Spleen (tissue), 11 donors: Measurements from ENCODE around the gene SPEF2. TPM values are rescaled to one million over a fixed set of nuclear protein-coding genes. Genes with fewer than 3 reads are reported as not detected.

ENCODE experiments used
- DNase-seq: peaks from one replicate; pipeline ENCODE4 v3.0.0-alpha.2; 2020
- H3K27ac ChIP-seq, 8 donors: fragments of 200-600 bp; sonication (generic) in 7 of 8; 1 replicate in 4 of 8; 2 replicates in 4 of 8; pipeline versions ENCODE4 v1.5.0 to v1.8.0; 2016 to 2021; ENCODE audit warnings: inconsistent platforms in 4 of 8, mild to moderate bottlenecking in 4 of 8, moderate library complexity in 1 of 8
- H3K27me3 ChIP-seq, 7 donors: fragments of 200-600 bp; sonication (generic) in 6 of 7; replicated peaks in 1 of 7; 1 replicate in 4 of 7; 2 replicates in 3 of 7; pipeline versions ENCODE4 v1.5.0 to v1.8.0; 2016 to 2021; ENCODE audit warnings: inconsistent platforms in 3 of 7, mild to moderate bottlenecking in 1 of 7
- H3K36me3 ChIP-seq, 6 donors: fragments of 200-600 bp; sonication (generic) in 5 of 6; 1 replicate in 4 of 6; 2 replicates in 2 of 6; pipeline versions ENCODE4 v1.5.0 to v1.8.0; 2016 to 2021; ENCODE audit warnings: inconsistent platforms in 2 of 6
- H3K4me1 ChIP-seq, 6 donors: fragments of 200-600 bp; sonication (generic) in 5 of 6; 1 replicate in 3 of 6; 2 replicates in 3 of 6; pipeline versions ENCODE4 v1.5.0 to v1.8.0; 2016 to 2021; ENCODE audit warnings: inconsistent platforms in 3 of 6
- H3K4me3 ChIP-seq, 8 donors: fragments of 200-600 bp; sonication (generic) in 7 of 8; 1 replicate in 4 of 8; 2 replicates in 4 of 8; pipeline versions ENCODE4 v1.5.0 to v1.8.0; 2016 to 2021; ENCODE audit warnings: inconsistent platforms in 4 of 8, mild to moderate bottlenecking in 4 of 8, moderate library complexity in 2 of 8
- H3K9me3 ChIP-seq, 8 donors: fragments of 200-600 bp; sonication (generic) in 7 of 8; 1 replicate in 4 of 8; 2 replicates in 4 of 8; pipeline versions ENCODE4 v1.5.0 to v1.8.0; 2016 to 2021; ENCODE audit warnings: inconsistent platforms in 4 of 8
- CTCF ChIP-seq, 11 experiments: fragments of 200-600 bp in 7 of 11; fragments of 450-650 bp in 4 of 11; sonication (generic) in 4 of 11; IDR thresholded peaks in 8 of 11; conservative IDR thresholded peaks in 3 of 11; 1 replicate in 7 of 11; 2 replicates in 4 of 11; pipeline versions ENCODE4 v1.4.0 to v1.8.0; 2016 to 2021; ENCODE audit warnings: antibody characterized with exemption in 11 of 11, inconsistent platforms in 4 of 11, mild to moderate bottlenecking in 1 of 11
- POLR2A ChIP-seq, 3 donors: fragments of 450-650 bp; IDR thresholded peaks; one replicate each; pipeline ENCODE4 v1.5.1; 2017; ENCODE audit warnings: antibody characterized with exemption in 3 of 3, mild to moderate bottlenecking in 1 of 3
- POLR2AphosphoS5 ChIP-seq, 3 donors: sonication (generic); formaldehyde crosslinking; IDR thresholded peaks; one replicate each; pipeline ENCODE4 v1.5.1; 2017; ENCODE audit warnings: antibody characterized with exemption in 3 of 3
- WGBS, 5 donors: extraction: QIAGEN DNeasy Blood & Tissue Kit in 3 of 5; methylation state at CpG; one replicate each; pipeline versions ENCODE4 v1.1.5 to v1.1.7; 2013 to 2018; 5-methylcytosine and 5-hydroxymethylcytosine counted together
- intact Hi-C: fragments of 100-400 bp; cut with DNase I; formaldehyde crosslinking; loops from one replicate; pipeline ENCODE4 v1.15.0; 2023; ENCODE audit warnings: low total_unique reads
- polyA plus RNA-seq, 3 donors: library from polyadenylated mRNA; stranded (reverse); fragments of 200-250 nt; gene quantifications; one replicate each; pipeline ENCODE4 v1.2.1, GENCODE V29; 2013
- total RNA-seq, 7 donors: library from RNA; depleted of rRNA in 3 of 7; stranded (reverse); fragments of >200 nt in 3 of 7; fragmentation: NEBNext Ultra II Directional in 4 of 7; extraction: Animal tissue kit (Norgen Biotek cat#: 25700) in 4 of 7; gene quantifications; one replicate each; pipeline versions ENCODE4 v1.1.0 to v1.2.1, GENCODE V29; 2016 to 2021
- donor health status: healthy with polysubstance abuse.
- donor health status: DM: no; HTN: no; CAD: no; lungs with moderate emphysema.
- donor health status: DM: no; HTN: no; CAD: no.
- donor health status: Bipolar disorder and iron deficiency.
- donor health status: healthy.
- donor health status: DM: no; HTN: no; CAD: no.
- donor health status: DM: yes; HTN: yes; CAD: no.

The SPEF2 gene
- total and polyA plus RNA-seq, 10 donors, result 1.7 to 22.6 (median 8.5) TPM

DNA sequence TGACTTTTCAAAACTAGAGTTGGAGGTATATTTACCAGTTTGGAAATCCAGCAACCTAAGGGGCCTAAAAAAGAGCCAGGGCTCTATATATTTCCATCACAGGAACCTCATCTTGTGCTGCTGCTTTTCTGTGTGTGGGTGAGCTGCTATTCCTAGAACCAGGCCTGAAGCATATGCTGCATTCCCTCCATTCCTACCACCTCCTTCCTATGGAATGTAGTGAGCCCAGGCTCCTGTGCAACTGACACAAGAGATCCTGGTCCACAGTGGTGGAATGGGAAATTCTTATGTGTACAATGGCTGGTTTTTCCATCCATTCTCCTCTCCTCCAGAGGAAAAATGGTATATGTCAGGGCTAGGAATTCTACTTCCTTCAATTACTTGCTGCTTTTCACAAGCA lies 39.1 kb downstream of the SPEF2 start:
- Histone ChIP-seq H3K9me3 (no peaks in the 10 kb centered on the region), H3K27me3 (no peaks in the 10 kb centered on the region), H3K4me3 (no peak overlapping the region), H3K27ac (no peak overlapping the region), H3K4me1 (no peaks in the 10 kb centered on the region), H3K36me3 (no peaks in the 10 kb centered on the region)
- no peak for TF ChIP-seq POLR2A (IDR thresholded peaks at IDR 0.05)
- intact Hi-C loops, result loop anchor here (10.0 kb wide), 1 partner anchor 118 kb away; no protein-coding TSS in a partner anchor
- no peak for DNase-seq

DNA sequence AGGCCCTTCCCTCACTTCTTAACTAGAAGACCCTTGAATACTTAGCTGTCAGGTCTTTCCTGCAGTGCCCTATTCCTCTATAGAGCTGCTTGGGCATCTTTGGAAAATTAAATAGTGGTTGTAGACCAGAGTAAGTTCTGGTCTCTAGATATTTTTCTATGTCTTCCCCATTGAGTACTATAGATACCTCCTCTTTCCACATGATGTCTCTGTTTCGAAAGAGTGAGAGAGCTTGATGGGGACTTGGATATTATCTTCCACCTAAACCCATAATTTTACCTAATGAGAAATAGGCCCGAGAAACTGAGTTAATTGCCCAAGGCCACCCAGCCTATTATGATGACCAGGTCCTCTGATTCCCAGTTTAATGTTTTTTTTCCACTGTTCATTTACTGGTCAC lies 40.2 kb downstream of the SPEF2 start:
- no peak overlapping the region for H3K27ac ChIP-seq
- no peaks in the 10 kb centered on the region for H3K4me1 ChIP-seq
- WGBS, 5 donors, result 82 to 93% (median 85%) methylated on average over 2 of the region's 2 CpGs
- no peak for DNase-seq
- intact Hi-C loops, result loop anchor here (10.0 kb wide), 1 partner anchor 117 kb away; no protein-coding TSS in a partner anchor
- no peaks in the 10 kb centered on the region for H3K27me3 ChIP-seq
- H3K4me3 ChIP-seq, result no peak overlapping the region
- TF ChIP-seq CTCF (IDR thresholded peaks at IDR 0.05 in 8 of 11, conservative IDR thresholded peaks at IDR 0.05 in 3 of 11) (no peak), POLR2AphosphoS5 (IDR thresholded peaks at IDR 0.05) (no peak), POLR2A (IDR thresholded peaks at IDR 0.05) (no peak)
- no peaks in the 10 kb centered on the region for H3K9me3 ChIP-seq
- H3K36me3 ChIP-seq, result no peaks in the 10 kb centered on the region

- no peak for DNase-seq
- TF ChIP-seq CTCF (IDR thresholded peaks at IDR 0.05 in 8 of 11, conservative IDR thresholded peaks at IDR 0.05 in 3 of 11) (no peak), POLR2AphosphoS5 (IDR thresholded peaks at IDR 0.05) (no peak), POLR2A (IDR thresholded peaks at IDR 0.05) (no peak)
- no peaks in the 10 kb centered on the region for H3K4me1 ChIP-seq
- H3K27me3 ChIP-seq, result no peaks in the 10 kb centered on the region
- no peak overlapping the region for H3K27ac ChIP-seq
- intact Hi-C loops, result loop anchor here (10.0 kb wide), 1 partner anchor 115 kb away; no protein-coding TSS in a partner anchor
- H3K4me3 ChIP-seq, result no peak overlapping the region
- no peaks in the 10 kb centered on the region for H3K9me3 ChIP-seq
- H3K36me3 ChIP-seq, result no peaks in the 10 kb centered on the region
Measured at GRCh38 chr5:35659556-35659955, 41.9 kb downstream of the SPEF2 start.

DNA sequence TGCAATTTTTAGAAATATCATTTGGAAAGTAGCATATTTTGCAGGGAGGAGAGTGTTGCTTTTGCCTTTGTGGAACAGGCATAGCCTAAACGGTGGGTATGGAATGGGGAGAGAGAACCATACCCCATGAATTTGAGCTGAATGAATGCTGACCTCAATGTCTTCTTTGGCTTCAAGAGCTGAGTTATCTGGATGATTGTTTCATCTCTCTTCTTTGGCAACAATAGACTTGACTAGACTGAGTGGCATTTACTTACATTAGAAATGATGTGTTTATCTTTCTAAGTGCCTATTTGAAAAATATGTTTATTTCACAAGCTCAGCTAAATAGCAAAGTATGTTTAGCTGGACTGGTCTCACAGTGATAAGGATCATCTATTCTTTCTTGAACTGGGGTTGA lies 42.8 kb downstream of the SPEF2 start:
- Histone ChIP-seq H3K36me3 (no peaks in the 10 kb centered on the region), H3K4me1 (peaks cover 0 to 5% (median 0%) of the 10 kb centered on the region in 6 donors), H3K9me3 (no peaks in the 10 kb centered on the region), H3K27me3 (no peaks in the 10 kb centered on the region), H3K27ac (no peak overlapping the region), H3K4me3 (no peak overlapping the region)
- 75 to 91% (median 88%) methylated on average over 1 of the region's 1 CpG for WGBS, 5 donors
- TF ChIP-seq POLR2A (IDR thresholded peaks at IDR 0.05) (no peak), POLR2AphosphoS5 (IDR thresholded peaks at IDR 0.05) (no peak), CTCF (IDR thresholded peaks at IDR 0.05 in 8 of 11, conservative IDR thresholded peaks at IDR 0.05 in 3 of 11) (no peak)
- intact Hi-C loops, result no loop called here
- no peak for DNase-seq

DNA sequence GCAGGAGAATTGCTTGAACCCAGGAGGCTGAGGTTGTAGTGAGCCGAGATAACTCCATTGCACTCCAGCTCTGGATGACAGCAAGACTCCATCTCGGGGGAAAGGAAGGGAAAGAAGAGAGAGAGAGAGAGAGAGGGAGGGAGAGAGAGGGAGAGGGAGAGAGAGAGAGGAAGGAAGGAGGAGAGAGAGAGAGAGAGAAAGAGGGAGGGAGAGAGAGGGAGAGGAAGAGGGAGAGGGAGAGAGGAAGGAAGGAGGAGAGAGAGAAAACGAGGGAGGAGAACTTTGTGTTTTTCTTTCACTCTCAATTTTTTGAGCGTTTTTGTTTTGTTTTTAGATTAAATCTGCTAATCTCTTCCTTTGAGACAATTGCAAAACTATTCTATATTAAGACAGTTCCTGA lies 46.9 kb downstream of the SPEF2 start:
- no peak for DNase-seq
- H3K4me1 ChIP-seq, result peaks cover 0 to 5% (median 0%) of the 10 kb centered on the region in 6 donors
- no peaks in the 10 kb centered on the region for H3K27me3 ChIP-seq
- peak overlapping the region in 1 of 8 donors; percentile 5 for H3K27ac ChIP-seq
- H3K9me3 ChIP-seq, result no peaks in the 10 kb centered on the region
- no peak for TF ChIP-seq POLR2AphosphoS5 (IDR thresholded peaks at IDR 0.05)
- TF ChIP-seq POLR2A (IDR thresholded peaks at IDR 0.05), result no peak
- no peak for TF ChIP-seq CTCF (IDR thresholded peaks at IDR 0.05 in 8 of 11, conservative IDR thresholded peaks at IDR 0.05 in 3 of 11)
- no peaks in the 10 kb centered on the region for H3K36me3 ChIP-seq
- WGBS, 5 donors, result 34 to 50% (median 42%) methylated on average over 4 of the region's 4 CpGs
- intact Hi-C loops, result no loop called here
- H3K4me3 ChIP-seq, result no peak overlapping the region
